Central memory CD8-positive, alpha-beta T cell (primary cell): ENCODE measurements around the gene PPFIA2.
"Not testable (repeated sequence)": the region's sequence is repeated elsewhere in the genome, so short reads cannot be mapped to it uniquely, and the experiment has no call there.

Experiments used
- ATAC-seq: fragments of 150-1000 bp; cut with Tn5 transposase; replicated peaks from 2 replicates; pipeline ENCODE4 v1.10.0; 2022; ENCODE audit warnings: mild to moderate bottlenecking, moderate FRiP score, moderate number of reproducible peaks; ENCODE audit not compliant: poor library complexity, severe bottlenecking; ENCODE audit errors: extremely low read depth
- DNase-seq, 2 donors: peaks; one replicate each; pipeline ENCODE4 v3.0.0; 2021; ENCODE audit warnings: low spot score in 2 of 2
- H3K27ac Mint-ChIP-seq: one replicate; pipeline ENCODE4 v1.8.0; 2022; ENCODE audit warnings: low read depth, mild to moderate bottlenecking, moderate library complexity, mixed read lengths
- H3K27me3 Mint-ChIP-seq: one replicate; pipeline ENCODE4 v1.8.0; 2022; ENCODE audit warnings: mixed read lengths
- H3K36me3 Mint-ChIP-seq: one replicate; pipeline ENCODE4 v1.8.0; 2022; ENCODE audit warnings: mild to moderate bottlenecking, moderate library complexity, mixed read lengths; ENCODE audit not compliant: insufficient read depth
- H3K4me1 Mint-ChIP-seq: one replicate; pipeline ENCODE4 v1.8.0; 2022; ENCODE audit warnings: mixed read lengths
- H3K4me3 Mint-ChIP-seq: one replicate; pipeline ENCODE4 v1.8.0; 2022; ENCODE audit warnings: mild to moderate bottlenecking, moderate library complexity, mixed read lengths
- H3K9me3 Mint-ChIP-seq: one replicate; pipeline ENCODE4 v1.8.0; 2022; ENCODE audit warnings: mixed read lengths

Gene PPFIA2

GRCh38 chr12:81633127-81633526 is 126.0 kb downstream of the PPFIA2 start:
- no peaks in the 10 kb centered on the region for H3K36me3 Mint-ChIP-seq
- ATAC-seq (no peak), DNase-seq (no peak)
- H3K27ac Mint-ChIP-seq, result no peak overlapping the region
- H3K4me1 Mint-ChIP-seq, result no peaks in the 10 kb centered on the region
- no peak overlapping the region for H3K4me3 Mint-ChIP-seq
- no peaks in the 10 kb centered on the region for H3K27me3 Mint-ChIP-seq
- H3K9me3 Mint-ChIP-seq, result no peaks in the 10 kb centered on the region

- H3K27ac Mint-ChIP-seq, result no peak overlapping the region
- H3K36me3 Mint-ChIP-seq, result no peaks in the 10 kb centered on the region
- H3K27me3 Mint-ChIP-seq, result no peaks in the 10 kb centered on the region
- DNase-seq (no peak), ATAC-seq (no peak)
- no peaks in the 10 kb centered on the region for H3K4me1 Mint-ChIP-seq
- H3K4me3 Mint-ChIP-seq, result no peak overlapping the region
- no peaks in the 10 kb centered on the region for H3K9me3 Mint-ChIP-seq
Observed at GRCh38 chr12:81627336-81628189, 131.6 kb downstream of the PPFIA2 start.

GRCh38 chr12:81626406-81626805 is 132.7 kb downstream of the PPFIA2 start:
- Mint-ChIP-seq H3K27me3 (no peaks in the 10 kb centered on the region), H3K27ac (no peak overlapping the region), H3K4me1 (no peaks in the 10 kb centered on the region), H3K9me3 (no peaks in the 10 kb centered on the region), H3K36me3 (no peaks in the 10 kb centered on the region), H3K4me3 (no peak overlapping the region)
- DNase-seq (no peak), ATAC-seq (no peak)

GRCh38 chr12:81617915-81618314 is 141.2 kb downstream of the PPFIA2 start:
- Mint-ChIP-seq H3K4me3 (no peak overlapping the region), H3K27me3 (no peaks in the 10 kb centered on the region), H3K4me1 (no peaks in the 10 kb centered on the region), H3K9me3 (peaks cover 6% of the 10 kb centered on the region), H3K36me3 (no peaks in the 10 kb centered on the region), H3K27ac (no peak overlapping the region)
- DNase-seq (no peak), ATAC-seq (no peak)

DNA sequence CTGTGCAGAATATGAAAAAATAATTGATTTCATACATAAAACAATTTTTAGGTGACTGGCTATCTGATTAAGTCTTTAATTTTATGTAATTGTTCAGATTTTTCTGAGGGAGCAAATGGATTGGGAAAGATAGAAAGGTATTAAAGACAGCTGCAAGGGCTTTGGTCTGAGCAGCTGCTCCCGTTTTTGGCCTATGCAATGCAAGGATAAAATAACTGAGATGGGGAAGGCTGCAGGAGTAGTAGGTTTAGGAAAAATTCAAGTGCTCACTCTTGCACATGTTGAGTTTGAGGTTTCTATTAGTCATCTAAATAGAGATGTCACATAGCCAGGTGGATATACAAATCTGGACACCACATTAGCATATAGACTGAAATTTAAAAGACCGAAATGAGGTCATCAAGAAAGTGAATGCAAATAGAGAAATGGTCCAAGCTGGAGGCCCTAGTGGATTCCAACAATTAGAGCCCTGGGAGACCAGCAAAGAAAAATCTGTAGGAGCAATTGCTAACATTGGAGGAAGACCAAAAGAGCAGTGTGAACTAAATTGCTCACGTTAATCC is 144.0 kb downstream of the PPFIA2 start:
- H3K36me3 Mint-ChIP-seq, result no peaks in the 10 kb centered on the region
- no peaks in the 10 kb centered on the region for H3K27me3 Mint-ChIP-seq
- ATAC-seq (no peak), DNase-seq (no peak)
- H3K4me3 Mint-ChIP-seq, result no peak overlapping the region
- no peaks in the 10 kb centered on the region for H3K9me3 Mint-ChIP-seq
- H3K27ac Mint-ChIP-seq, result no peak overlapping the region
- no peaks in the 10 kb centered on the region for H3K4me1 Mint-ChIP-seq

DNA sequence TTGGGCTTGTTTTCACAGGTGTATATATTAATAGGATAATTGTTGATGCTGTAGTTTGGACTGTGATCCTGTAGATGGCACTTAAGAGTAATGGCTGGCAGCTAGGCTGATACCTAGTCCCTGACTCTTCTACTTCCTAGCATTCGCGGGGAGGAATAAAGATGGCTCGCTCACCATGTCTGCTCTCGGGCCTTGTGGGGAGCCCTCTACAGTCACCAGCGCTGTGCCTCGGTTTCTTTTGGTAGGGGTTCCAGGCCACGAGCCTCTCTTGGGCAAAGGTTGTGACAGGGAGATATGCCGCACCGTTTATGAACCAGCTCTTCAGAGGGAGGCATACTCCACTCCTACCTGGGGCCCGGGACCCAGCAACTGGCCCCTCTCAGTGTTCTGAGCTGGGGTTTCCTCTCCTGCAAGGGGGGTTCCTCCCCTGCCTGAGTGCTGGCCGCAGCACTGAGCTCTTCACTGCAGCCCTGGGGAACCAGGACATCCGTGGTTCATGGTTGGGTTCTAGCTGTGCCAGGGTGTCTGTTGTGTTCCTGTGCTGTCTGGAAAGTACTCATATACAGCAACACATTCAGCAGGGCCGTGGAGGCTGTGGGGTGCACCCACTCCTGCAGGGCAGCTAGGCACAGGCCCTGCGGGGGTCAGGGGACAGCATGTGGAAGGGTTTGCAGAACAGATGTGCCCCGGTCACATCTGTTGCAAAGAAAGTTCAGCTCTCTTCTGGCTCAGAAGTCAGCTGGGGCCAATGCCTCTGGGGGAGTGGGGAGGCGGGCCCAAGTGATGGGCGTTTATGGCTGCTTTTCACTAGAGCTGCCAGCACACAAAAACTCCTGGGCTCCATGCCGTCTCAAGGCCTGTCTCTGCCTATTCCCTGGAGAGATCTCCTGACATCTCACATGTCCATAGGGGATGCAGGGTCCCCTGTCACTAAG is 147.9 kb downstream of the PPFIA2 start:
- ATAC-seq (peak; percentile 10), DNase-seq (no peak)
- H3K36me3 Mint-ChIP-seq, result no peaks in the 10 kb centered on the region
- no peaks in the 10 kb centered on the region for H3K9me3 Mint-ChIP-seq
- no peak overlapping the region for H3K4me3 Mint-ChIP-seq
- H3K27me3 Mint-ChIP-seq, result no peaks in the 10 kb centered on the region
- no peaks in the 10 kb centered on the region for H3K4me1 Mint-ChIP-seq
- no peak overlapping the region for H3K27ac Mint-ChIP-seq

DNA sequence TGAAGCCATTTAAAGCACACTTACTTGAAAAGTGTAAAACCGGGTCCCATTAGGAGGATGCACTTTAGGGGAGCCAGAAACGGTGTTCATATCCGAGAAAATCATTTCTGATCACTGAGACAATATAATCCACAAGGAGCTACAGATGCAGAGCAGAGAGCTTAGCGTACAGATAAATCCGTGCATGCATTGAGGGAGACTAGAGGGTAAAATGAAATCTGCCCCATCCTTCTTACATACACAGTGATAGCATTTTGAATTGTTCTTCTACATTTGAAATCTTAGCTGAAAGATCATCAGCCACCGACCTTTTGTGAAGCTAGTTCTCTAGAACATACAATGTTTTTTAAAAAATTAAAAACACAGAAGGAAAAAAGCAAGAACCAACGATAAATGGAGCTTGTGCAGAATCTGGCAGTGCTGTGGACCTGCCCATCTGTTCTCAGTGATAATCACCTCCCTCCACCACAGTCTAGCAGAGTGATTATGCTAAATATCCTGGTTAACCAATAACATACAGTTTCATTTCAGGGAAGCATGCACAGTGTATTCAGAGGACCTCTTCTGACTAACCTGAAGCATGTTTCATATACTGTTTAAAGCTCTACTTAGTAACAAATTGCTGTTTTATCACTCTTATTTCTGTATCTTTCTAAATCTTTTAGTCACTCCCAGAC is 161.1 kb downstream of the PPFIA2 start:
- ATAC-seq, result no peak
- Mint-ChIP-seq H3K4me1 (no peaks in the 10 kb centered on the region), H3K27ac (no peak overlapping the region), H3K4me3 (no peak overlapping the region), H3K9me3 (no peaks in the 10 kb centered on the region), H3K36me3 (no peaks in the 10 kb centered on the region), H3K27me3 (no peaks in the 10 kb centered on the region)
- no peak for DNase-seq

GRCh38 chr12:81596558-81596957 is 162.6 kb downstream of the PPFIA2 start:
- peaks cover 10% of the 10 kb centered on the region for H3K9me3 Mint-ChIP-seq
- no peak overlapping the region for H3K4me3 Mint-ChIP-seq
- H3K27me3 Mint-ChIP-seq, result no peaks in the 10 kb centered on the region
- H3K36me3 Mint-ChIP-seq, result no peaks in the 10 kb centered on the region
- ATAC-seq, result no peak
- no peaks in the 10 kb centered on the region for H3K4me1 Mint-ChIP-seq
- H3K27ac Mint-ChIP-seq, result no peak overlapping the region
- no peak for DNase-seq

- Mint-ChIP-seq H3K27me3 (no peaks in the 10 kb centered on the region), H3K36me3 (no peaks in the 10 kb centered on the region), H3K27ac (no peak overlapping the region), H3K9me3 (peaks cover 17% of the 10 kb centered on the region), H3K4me3 (no peak overlapping the region), H3K4me1 (no peaks in the 10 kb centered on the region)
- no peak for DNase-seq
- ATAC-seq, result no peak
Observed at GRCh38 chr12:81591256-81591655, 167.9 kb downstream of the PPFIA2 start.

- not testable (repeated sequence) for H3K36me3 Mint-ChIP-seq, ATAC-seq, H3K4me3 Mint-ChIP-seq, DNase-seq, H3K27ac Mint-ChIP-seq, H3K27me3 Mint-ChIP-seq, H3K4me1 Mint-ChIP-seq
- peaks cover 17% of the 10 kb centered on the region for H3K9me3 Mint-ChIP-seq
Observed at GRCh38 chr12:81590703-81591102, 168.4 kb downstream of the PPFIA2 start.

- H3K9me3 Mint-ChIP-seq, result peaks cover 17% of the 10 kb centered on the region
- no peaks in the 10 kb centered on the region for H3K4me1 Mint-ChIP-seq
- DNase-seq (no peak), ATAC-seq (no peak)
- no peaks in the 10 kb centered on the region for H3K27me3 Mint-ChIP-seq
- no peak overlapping the region for H3K27ac Mint-ChIP-seq
- H3K36me3 Mint-ChIP-seq, result no peaks in the 10 kb centered on the region
- no peak overlapping the region for H3K4me3 Mint-ChIP-seq
Observed at GRCh38 chr12:81588235-81589008, 170.7 kb downstream of the PPFIA2 start.

- ATAC-seq, result no peak
- H3K4me1 Mint-ChIP-seq, result no peaks in the 10 kb centered on the region
- H3K4me3 Mint-ChIP-seq, result no peak overlapping the region
- no peaks in the 10 kb centered on the region for H3K36me3 Mint-ChIP-seq
- H3K9me3 Mint-ChIP-seq, result peaks cover 4% of the 10 kb centered on the region
- H3K27ac Mint-ChIP-seq, result no peak overlapping the region
- DNase-seq, result no peak
- H3K27me3 Mint-ChIP-seq, result no peaks in the 10 kb centered on the region
Observed at GRCh38 chr12:81585787-81586186, 173.4 kb downstream of the PPFIA2 start.
